ENCODE results near the gene ACSF3.

ACSF3 gene

DNA sequence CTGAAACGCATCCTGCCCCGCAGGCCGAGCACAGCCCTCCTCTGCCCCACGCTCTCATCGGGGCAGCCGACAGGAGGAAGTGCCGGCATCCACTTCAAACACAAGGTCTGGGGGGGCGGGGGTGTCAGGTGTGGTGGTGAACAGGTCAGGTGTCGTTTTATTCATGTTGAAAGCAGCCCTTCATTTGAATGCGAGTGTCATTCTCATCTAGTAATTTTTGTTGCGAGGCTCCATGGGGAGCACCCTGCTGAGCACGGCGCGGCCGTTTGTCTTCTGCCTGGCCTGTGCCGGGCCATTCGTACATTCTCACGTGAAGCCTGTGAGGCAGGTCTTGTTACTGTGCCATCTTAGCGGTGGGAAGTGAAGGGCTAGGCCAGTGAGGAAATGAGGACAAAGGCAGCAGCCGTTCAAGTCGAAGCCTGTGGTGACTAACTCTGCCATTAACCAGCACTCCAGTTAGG is 1.9 kb downstream of the ACSF3 start:
- TF ChIP-seq, protein P1, sequence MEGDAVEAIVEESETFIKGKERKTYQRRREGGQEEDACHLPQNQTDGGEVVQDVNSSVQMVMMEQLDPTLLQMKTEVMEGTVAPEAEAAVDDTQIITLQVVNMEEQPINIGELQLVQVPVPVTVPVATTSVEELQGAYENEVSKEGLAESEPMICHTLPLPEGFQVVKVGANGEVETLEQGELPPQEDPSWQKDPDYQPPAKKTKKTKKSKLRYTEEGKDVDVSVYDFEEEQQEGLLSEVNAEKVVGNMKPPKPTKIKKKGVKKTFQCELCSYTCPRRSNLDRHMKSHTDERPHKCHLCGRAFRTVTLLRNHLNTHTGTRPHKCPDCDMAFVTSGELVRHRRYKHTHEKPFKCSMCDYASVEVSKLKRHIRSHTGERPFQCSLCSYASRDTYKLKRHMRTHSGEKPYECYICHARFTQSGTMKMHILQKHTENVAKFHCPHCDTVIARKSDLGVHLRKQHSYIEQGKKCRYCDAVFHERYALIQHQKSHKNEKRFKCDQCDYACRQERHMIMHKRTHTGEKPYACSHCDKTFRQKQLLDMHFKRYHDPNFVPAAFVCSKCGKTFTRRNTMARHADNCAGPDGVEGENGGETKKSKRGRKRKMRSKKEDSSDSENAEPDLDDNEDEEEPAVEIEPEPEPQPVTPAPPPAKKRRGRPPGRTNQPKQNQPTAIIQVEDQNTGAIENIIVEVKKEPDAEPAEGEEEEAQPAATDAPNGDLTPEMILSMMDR (IDR thresholded peaks at IDR 0.05; ENCODE audit: insufficient read depth, low read depth, low read length, missing control alignments) = no peak
- H3K4me3 ChIP-seq (ENCODE audit: low read depth, low read length) = peak overlapping the region; percentile 82; the same call in 1 of the 2 replicates
- DNase-seq (ENCODE audit: low read depth) = peak; percentile 37

- no peak overlapping the region for H3K4me3 ChIP-seq (ENCODE audit: low read depth, low read length)
- TF ChIP-seq, protein P1 (IDR thresholded peaks at IDR 0.05; ENCODE audit: insufficient read depth, low read depth, low read length, missing control alignments) = no peak
- no peak for DNase-seq (ENCODE audit: low read depth)
Observed at GRCh38 chr16:89096042-89096717, 2.5 kb downstream of the ACSF3 start.

- DNase-seq (ENCODE audit: low read depth) = peak; percentile 75
- no peak overlapping the region; the same call in 1 of the 2 replicates for H3K4me3 ChIP-seq (ENCODE audit: low read depth, low read length)
- TF ChIP-seq, protein P1 (IDR thresholded peaks at IDR 0.05; ENCODE audit: insufficient read depth, low read depth, low read length, missing control alignments) = no peak
Observed at GRCh38 chr16:89096768-89097391, 3.2 kb downstream of the ACSF3 start.

DNA sequence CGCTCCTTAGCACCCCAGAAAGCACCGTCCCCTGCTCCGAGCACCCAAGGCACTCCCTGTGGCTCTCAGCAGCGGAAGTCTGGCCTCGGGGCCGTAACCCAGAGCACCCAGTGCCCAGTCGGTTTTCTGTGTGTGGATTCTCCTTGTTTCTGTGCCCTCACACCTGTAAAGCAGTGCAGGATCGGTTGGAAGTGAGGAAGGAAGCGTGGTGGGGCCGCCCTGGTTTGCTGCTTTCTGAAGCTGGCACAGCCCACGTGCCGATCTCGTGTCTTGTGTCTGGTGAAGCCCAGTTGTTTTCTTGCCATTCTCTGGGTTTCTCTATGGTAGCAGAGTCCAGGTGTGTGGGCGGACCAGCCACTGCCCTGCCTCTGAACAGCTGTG is 3.7 kb downstream of the ACSF3 start:
- peak; percentile 45 for DNase-seq (ENCODE audit: low read depth)
- peak overlapping the region; percentile 6 for H3K4me3 ChIP-seq (ENCODE audit: low read depth, low read length)
- TF ChIP-seq, protein P1 (IDR thresholded peaks at IDR 0.05; ENCODE audit: insufficient read depth, low read depth, low read length, missing control alignments) = no peak

- TF ChIP-seq, protein P1 (IDR thresholded peaks at IDR 0.05; ENCODE audit: insufficient read depth, low read depth, low read length, missing control alignments) = no peak
- no peak for DNase-seq (ENCODE audit: low read depth)
- peak overlapping the region; percentile 6; the same call in 1 of the 2 replicates for H3K4me3 ChIP-seq (ENCODE audit: low read depth, low read length)
Observed at GRCh38 chr16:89098767-89099430, 5.2 kb downstream of the ACSF3 start.

GRCh38 chr16:89099905-89100304 is 6.3 kb downstream of the ACSF3 start:
- TF ChIP-seq, protein P1 (IDR thresholded peaks at IDR 0.05; ENCODE audit: insufficient read depth, low read depth, low read length, missing control alignments) = no peak
- no peak overlapping the region for H3K4me3 ChIP-seq (ENCODE audit: low read depth, low read length)
- no peak for DNase-seq (ENCODE audit: low read depth)

All from GM12865 (cell line).